ENCODE results near the gene FARS2.

GRCh38 chr6:5246141-5247097 is 14.9 kb upstream of the FARS2 start:
- TF ChIP-seq POLR2A (IDR thresholded peaks at IDR 0.05) = no peak
- TF ChIP-seq, protein P1, sequence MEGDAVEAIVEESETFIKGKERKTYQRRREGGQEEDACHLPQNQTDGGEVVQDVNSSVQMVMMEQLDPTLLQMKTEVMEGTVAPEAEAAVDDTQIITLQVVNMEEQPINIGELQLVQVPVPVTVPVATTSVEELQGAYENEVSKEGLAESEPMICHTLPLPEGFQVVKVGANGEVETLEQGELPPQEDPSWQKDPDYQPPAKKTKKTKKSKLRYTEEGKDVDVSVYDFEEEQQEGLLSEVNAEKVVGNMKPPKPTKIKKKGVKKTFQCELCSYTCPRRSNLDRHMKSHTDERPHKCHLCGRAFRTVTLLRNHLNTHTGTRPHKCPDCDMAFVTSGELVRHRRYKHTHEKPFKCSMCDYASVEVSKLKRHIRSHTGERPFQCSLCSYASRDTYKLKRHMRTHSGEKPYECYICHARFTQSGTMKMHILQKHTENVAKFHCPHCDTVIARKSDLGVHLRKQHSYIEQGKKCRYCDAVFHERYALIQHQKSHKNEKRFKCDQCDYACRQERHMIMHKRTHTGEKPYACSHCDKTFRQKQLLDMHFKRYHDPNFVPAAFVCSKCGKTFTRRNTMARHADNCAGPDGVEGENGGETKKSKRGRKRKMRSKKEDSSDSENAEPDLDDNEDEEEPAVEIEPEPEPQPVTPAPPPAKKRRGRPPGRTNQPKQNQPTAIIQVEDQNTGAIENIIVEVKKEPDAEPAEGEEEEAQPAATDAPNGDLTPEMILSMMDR (IDR thresholded peaks at IDR 0.05) = no peak
